ENCODE results near the gene MAN1A1. TPM values are rescaled to one million over a fixed set of nuclear protein-coding genes. Genes with fewer than 3 reads are reported as not detected.

MAN1A1 gene
- total RNA-seq, 1 donor from 2014 or later: 19.7 TPM

DNA sequence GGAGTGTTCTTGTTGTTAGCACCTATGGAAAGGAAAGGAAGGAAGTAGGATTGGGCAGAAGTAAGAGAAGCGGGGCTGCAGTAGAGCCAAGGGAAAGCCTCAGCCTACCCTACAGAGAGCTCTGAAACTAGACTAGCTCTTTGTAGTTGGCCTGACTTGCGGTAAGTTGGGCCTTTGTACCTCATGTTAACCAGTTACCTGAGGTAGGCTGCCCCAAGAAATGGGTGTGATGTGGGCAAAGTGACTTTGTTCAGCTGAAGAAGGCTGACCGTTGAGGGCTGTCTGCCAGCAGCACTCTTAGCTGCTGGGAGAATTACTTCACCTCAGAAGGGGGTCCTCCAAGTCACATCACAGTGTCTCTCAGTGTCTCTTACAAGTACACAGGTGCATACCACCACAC, 216.2 kb downstream of the MAN1A1 start:
- no peaks in the 10 kb centered on the region for H3K9me3 ChIP-seq (replicated peaks)
- H3K27ac ChIP-seq (replicated peaks): no peak overlapping the region
- DNase-seq: no peak
- intact Hi-C loops (cut with micrococcal nuclease): no loop called here
- TF ChIP-seq, protein P1, sequence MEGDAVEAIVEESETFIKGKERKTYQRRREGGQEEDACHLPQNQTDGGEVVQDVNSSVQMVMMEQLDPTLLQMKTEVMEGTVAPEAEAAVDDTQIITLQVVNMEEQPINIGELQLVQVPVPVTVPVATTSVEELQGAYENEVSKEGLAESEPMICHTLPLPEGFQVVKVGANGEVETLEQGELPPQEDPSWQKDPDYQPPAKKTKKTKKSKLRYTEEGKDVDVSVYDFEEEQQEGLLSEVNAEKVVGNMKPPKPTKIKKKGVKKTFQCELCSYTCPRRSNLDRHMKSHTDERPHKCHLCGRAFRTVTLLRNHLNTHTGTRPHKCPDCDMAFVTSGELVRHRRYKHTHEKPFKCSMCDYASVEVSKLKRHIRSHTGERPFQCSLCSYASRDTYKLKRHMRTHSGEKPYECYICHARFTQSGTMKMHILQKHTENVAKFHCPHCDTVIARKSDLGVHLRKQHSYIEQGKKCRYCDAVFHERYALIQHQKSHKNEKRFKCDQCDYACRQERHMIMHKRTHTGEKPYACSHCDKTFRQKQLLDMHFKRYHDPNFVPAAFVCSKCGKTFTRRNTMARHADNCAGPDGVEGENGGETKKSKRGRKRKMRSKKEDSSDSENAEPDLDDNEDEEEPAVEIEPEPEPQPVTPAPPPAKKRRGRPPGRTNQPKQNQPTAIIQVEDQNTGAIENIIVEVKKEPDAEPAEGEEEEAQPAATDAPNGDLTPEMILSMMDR (IDR thresholded peaks at IDR 0.05; ENCODE audit: borderline replicate concordance): no peak
- no peak overlapping the region for H3K4me3 ChIP-seq
- peaks cover 8% of the 10 kb centered on the region for H3K4me1 ChIP-seq
- H3K36me3 ChIP-seq: no peaks in the 10 kb centered on the region
- H3K27me3 ChIP-seq (ENCODE audit: low read depth): no peaks in the 10 kb centered on the region

DNA sequence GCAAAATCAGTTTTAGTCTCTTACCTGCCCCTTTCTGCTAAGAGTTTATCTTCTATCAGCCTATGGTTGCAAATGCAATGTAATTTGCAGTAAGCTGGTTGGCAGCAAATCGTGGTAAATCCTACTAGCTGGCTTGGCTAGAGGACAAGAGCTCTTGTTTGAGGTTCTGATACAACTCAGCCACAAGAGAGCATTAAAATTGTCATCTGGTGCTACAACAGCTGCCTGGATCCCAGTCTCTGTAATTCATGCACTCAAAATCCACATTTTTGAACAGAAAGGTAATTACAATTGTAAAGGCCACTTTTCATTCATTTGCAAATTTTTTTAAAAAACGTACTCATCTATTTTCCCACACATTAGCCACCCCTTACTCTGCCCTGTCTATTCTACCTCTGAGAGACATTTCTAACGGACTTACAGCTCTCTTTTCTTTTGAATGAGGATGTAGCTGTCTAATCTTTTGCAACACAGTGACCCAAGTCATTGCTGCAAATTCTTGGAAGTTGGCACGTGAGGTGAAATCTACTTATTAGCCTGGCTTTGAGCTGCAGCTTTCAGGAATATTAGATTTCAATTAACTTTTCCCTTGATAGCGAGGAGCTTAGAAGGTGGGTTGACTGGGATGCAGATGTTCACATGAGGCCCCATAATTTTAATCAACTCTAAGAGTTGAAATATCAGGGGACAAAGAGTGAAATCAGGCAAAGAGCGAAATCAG, 217.1 kb downstream of the MAN1A1 start:
- no peak for DNase-seq
- no peak overlapping the region for H3K27ac ChIP-seq (replicated peaks)
- no peaks in the 10 kb centered on the region for H3K36me3 ChIP-seq
- TF ChIP-seq, protein P1 (IDR thresholded peaks at IDR 0.05; ENCODE audit: borderline replicate concordance): no peak
- H3K27me3 ChIP-seq (ENCODE audit: low read depth): no peaks in the 10 kb centered on the region
- no peak overlapping the region for H3K4me3 ChIP-seq
- no peaks in the 10 kb centered on the region for H3K9me3 ChIP-seq (replicated peaks)
- peaks cover 8% of the 10 kb centered on the region for H3K4me1 ChIP-seq
- intact Hi-C loops (cut with micrococcal nuclease): no loop called here

DNA sequence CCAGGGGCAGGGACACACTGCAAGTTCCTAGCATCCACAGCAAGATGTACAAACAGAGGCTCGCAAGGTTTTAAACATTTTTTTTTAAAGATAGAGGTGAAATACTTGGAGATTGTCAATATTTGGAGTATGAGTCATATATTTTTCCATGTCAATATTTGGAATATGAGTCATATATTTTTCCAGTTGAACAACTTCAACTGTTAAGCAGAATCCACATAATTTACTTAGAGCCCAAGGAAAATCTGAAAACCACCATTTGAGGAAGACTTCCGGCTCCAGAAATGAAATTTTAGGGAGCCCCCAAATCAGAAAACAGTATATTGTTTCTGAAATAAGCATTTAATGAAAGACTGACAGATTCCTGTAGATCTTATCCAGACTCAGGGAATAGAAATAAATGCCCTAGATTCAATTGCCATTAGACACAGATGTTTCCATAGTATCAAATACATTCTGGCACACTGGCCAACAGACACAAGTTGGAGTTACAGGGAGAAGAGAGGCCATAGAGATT, 219.5 kb downstream of the MAN1A1 start:
- peaks cover 8% of the 10 kb centered on the region for H3K4me1 ChIP-seq
- no peak overlapping the region for H3K27ac ChIP-seq (replicated peaks)
- no peaks in the 10 kb centered on the region for H3K27me3 ChIP-seq (ENCODE audit: low read depth)
- no peaks in the 10 kb centered on the region for H3K36me3 ChIP-seq
- H3K9me3 ChIP-seq (replicated peaks): no peaks in the 10 kb centered on the region
- intact Hi-C loops (cut with micrococcal nuclease): no loop called here
- DNase-seq: no peak
- TF ChIP-seq, protein P1 (IDR thresholded peaks at IDR 0.05; ENCODE audit: borderline replicate concordance): no peak
- H3K4me3 ChIP-seq: no peak overlapping the region

DNA sequence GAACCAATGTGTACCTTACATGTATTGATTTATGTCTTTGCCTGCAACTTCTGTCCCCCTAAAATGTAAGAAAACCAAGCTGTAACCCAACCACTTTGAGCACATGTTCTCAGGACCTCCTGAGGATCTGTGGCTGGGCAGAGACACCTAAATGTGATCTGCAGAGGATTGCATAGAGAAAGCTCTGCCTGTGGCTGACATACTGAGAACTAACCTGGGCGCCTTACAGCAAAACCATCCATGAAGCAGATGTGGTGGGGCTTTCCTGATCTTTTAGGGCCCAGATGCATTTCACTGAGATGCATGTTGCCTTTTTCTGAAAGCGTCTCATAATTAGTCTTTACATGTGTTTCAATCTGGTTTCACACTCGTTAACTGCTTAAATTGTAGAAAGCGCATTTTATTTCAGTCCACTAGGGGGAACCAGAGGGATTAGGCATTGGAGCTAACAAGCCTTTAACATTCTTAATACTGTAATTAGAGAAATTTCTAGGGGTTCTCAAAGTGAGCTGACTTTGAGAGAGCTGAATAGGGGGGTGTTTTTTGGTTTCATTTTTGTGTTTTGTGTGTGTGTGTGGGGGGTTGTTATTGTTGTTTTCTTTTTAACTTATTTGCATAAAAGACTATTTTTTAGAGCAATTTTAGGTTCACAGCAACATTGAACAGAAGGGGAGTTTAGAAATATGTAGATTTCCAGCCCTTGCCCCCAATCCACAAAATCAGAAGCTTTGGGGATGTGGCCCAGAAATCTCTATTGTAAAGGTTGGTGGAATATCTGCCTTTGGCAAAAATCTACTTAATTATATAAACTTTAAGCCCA, 220.2 kb downstream of the MAN1A1 start:
- DNase-seq: no peak
- H3K27me3 ChIP-seq (ENCODE audit: low read depth): no peaks in the 10 kb centered on the region
- H3K36me3 ChIP-seq: no peaks in the 10 kb centered on the region
- H3K4me1 ChIP-seq: peaks cover 8% of the 10 kb centered on the region
- H3K4me3 ChIP-seq: no peak overlapping the region
- no peak overlapping the region for H3K27ac ChIP-seq (replicated peaks)
- no peaks in the 10 kb centered on the region for H3K9me3 ChIP-seq (replicated peaks)
- TF ChIP-seq, protein P1 (IDR thresholded peaks at IDR 0.05; ENCODE audit: borderline replicate concordance): peak; percentile 84
- intact Hi-C loops (cut with micrococcal nuclease): no loop called here

DNA sequence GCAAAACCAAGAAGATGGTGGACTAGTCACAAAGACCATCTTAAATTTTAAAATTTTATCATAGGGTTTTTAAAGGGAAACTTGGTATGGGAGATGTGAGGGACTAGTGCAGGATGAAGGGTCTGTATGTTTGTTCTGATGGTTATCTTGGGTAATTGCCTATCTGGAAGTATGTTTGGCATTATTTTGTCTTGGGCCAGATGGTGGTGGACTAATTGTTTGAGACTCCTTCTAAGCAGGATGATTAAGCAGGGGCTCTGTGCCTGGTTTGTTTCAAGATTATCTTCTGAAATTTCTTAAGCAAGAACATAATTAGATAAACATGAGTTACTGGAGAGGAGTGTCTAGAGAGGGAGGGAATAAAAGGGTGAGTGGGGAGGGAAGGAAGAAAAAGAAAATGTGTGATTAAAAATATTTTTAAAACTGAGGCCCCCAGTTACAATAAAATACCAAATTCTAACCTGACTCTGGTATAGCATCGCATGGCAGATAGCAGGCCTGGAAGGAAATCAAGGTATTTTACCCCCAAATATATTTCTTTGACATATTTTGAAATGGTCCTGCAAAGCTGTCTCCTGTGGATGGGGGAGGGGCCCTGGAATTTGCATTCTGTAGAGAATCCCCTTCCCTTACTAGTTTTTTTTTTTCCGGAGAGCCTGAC, 221.2 kb downstream of the MAN1A1 start:
- TF ChIP-seq, protein P1 (IDR thresholded peaks at IDR 0.05; ENCODE audit: borderline replicate concordance): no peak

More for the DNA sequence above, 221.2 kb downstream of the MAN1A1 start:
- Histone ChIP-seq H3K27ac (replicated peaks) (no peak overlapping the region), H3K9me3 (replicated peaks) (no peaks in the 10 kb centered on the region), H3K4me3 (no peak overlapping the region), H3K4me1 (peaks cover 8% of the 10 kb centered on the region), H3K36me3 (no peaks in the 10 kb centered on the region), H3K27me3 (ENCODE audit: low read depth) (no peaks in the 10 kb centered on the region)
- no peak for DNase-seq
- intact Hi-C loops (cut with micrococcal nuclease): no loop called here

All from left ventricle myocardium inferior (tissue), 1 donor.